GM18508 (cell line): ENCODE measurements around the gene RBFOX1.

Experiments
- ATAC-seq: cut with Tn5 transposase; IDR thresholded peaks from one replicate; pipeline ENCODE4 v1.9.1; 2021; ENCODE audit warnings: moderate number of reproducible peaks; ENCODE audit not compliant: insufficient read depth, unreplicated experiment

Gene RBFOX1

DNA sequence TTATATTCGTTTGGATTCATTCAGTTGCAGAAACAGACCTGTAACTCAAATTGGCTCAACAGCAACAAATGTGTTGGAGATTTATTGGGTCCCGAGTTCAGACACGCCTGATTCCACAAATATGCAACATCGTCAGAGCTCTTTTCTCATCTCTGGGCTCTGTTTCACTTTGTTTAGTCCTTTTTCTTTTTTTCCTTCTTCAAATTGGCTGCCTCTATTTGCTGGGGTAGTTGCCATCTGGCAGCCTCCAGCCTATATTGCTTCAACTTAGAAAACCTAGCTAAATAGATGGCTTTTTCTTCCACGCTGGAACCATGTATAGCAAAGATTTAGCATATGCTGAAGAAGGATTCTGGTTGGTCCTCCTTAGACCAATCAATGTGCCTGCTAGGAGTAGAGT lies 398.5 kb downstream of the RBFOX1 start:
- ATAC-seq = no peak

- ATAC-seq = no peak
Measured at GRCh38 chr16:7736138-7736665, 403.6 kb downstream of the RBFOX1 start.

- ATAC-seq = no peak
Measured at GRCh38 chr16:7742626-7743025, 410.0 kb downstream of the RBFOX1 start.

DNA sequence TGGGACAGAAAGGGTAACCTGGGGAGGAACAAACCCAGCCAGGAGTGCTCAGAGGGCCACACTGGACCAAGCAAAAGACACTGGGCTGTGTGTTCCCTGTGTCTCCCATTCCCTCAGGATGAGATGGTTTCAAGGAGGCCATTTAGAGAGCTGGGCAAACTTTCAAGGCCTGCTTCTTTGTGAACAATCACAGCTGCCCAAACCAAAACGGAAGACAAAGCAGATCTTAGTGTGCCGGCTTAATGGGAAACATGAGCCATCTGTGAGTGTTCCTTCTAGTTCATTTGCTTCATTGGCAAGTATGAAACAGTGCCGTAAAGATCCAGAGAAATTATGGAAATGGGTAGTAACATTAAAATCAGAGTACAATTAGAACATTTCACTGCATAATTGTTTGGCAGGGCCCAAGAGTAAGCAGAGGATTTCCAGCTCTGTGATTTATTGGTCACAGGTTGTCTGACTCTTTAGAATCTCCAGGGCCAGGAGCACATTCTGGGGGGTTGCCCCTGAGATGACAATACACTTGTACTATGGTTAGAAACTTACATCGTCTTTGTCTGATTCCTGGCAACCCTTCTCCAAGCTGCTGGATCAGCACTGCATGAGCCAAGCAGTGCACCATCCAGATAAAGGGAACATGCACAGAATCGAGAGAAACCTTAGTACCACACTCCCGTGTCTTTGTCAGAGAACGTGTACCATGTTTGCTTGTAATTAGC lies 412.1 kb downstream of the RBFOX1 start:
- ATAC-seq = no peak

DNA sequence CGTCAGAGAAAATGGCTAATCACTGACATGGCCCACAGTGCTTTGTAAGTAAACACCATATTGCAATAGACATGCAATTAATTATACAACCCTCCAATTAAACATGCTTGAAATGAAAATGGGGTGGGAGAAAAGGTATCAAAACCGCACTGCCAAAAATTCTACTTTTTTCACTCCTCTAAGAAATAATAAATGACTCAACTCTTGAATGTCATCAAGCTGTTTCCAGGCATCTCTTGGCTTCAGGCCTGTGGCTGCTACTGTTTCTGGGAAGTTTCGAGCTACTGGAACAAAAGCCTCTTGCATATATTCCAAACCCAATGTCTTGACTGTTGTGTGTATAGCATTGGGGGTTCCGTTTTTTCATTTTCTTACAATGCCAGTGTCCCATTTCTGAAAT lies 412.6 kb downstream of the RBFOX1 start:
- ATAC-seq = no peak

DNA sequence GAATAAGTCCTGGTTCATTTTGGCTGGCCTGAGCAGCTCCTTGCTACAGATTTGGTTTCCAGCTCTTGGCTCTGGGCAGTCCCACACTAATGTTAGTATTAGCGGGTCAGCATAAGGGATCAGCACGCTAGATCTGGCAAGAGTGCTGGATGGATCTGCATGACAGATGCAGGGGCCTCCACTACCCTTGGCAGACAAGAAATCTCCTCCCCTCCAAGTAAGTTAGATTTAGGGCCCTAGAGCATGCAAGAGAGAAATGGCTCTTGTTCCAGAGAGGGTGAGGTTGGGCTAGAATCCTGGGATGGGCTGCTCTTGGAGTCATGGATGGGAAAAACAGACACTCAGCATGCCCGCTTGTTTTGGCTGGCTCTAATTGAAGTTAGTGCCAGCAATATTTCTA lies 414.3 kb downstream of the RBFOX1 start:
- no peak for ATAC-seq

DNA sequence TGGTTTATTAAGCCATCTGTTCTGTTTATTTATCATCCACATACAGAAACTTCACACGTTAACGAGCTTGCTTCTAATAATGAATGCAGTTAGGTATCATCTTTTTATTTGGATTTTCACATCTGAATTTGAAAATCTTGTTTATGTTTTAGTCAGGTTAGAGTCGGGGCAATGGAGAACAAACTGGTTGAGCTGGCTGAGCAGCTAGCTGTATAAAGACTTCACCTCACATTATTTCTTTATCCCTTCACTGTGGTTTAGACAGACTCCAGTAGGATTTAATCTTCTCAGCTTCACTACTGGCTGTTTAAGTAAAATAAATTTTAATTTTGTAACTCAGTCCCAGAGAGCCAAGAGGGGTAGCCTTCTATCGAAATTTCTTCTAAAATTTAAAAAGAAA lies 415.9 kb downstream of the RBFOX1 start:
- ATAC-seq = no peak

- no peak for ATAC-seq
Measured at GRCh38 chr16:7755347-7755882, 422.8 kb downstream of the RBFOX1 start.
